HFF-Myc (cell line): ENCODE measurements around the gene TMEM61.

Experiments
- DNase-seq: peaks from one replicate; pipeline ENCODE4 v3.0.0-alpha.2; 2011; ENCODE audit warnings: low read depth; ENCODE audit errors: extremely low read depth
- H3K4me3 ChIP-seq: replicated peaks from 2 replicates; pipeline ENCODE4 v1.5.1; 2011; ENCODE audit warnings: low read depth, mild to moderate bottlenecking, control low read depth, low read length
- TF ChIP-seq, protein P1 (sequence below): IDR thresholded peaks from 2 replicates; pipeline ENCODE4 v1.5.1; 2012; ENCODE audit warnings: mild to moderate bottlenecking, low read depth, low read length, control low read depth; ENCODE audit errors: missing control alignments

Gene TMEM61

DNA sequence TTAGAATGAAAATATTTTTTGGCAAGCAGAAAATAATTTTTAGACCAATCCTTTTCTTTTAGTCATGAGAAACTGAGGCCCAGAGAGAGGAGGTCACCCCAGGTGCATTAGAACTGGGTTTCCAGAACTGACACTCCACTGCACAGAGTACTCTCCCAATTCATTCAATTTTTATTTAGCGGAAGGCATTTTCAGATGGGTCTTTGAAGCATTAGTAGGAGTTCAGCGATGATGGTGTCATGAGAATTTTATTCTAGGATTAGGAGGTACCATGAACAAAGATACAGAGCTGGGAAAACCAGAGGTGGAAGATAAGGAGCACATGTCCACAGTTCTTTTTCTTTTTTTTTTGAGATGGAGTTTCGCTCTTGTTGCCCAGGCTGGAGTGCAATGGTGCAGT is 61.2 kb downstream of the TMEM61 start:
- peak overlapping the region; percentile 55; the same call in 1 of the 2 replicates for H3K4me3 ChIP-seq
- no peak for DNase-seq
- TF ChIP-seq, protein P1, sequence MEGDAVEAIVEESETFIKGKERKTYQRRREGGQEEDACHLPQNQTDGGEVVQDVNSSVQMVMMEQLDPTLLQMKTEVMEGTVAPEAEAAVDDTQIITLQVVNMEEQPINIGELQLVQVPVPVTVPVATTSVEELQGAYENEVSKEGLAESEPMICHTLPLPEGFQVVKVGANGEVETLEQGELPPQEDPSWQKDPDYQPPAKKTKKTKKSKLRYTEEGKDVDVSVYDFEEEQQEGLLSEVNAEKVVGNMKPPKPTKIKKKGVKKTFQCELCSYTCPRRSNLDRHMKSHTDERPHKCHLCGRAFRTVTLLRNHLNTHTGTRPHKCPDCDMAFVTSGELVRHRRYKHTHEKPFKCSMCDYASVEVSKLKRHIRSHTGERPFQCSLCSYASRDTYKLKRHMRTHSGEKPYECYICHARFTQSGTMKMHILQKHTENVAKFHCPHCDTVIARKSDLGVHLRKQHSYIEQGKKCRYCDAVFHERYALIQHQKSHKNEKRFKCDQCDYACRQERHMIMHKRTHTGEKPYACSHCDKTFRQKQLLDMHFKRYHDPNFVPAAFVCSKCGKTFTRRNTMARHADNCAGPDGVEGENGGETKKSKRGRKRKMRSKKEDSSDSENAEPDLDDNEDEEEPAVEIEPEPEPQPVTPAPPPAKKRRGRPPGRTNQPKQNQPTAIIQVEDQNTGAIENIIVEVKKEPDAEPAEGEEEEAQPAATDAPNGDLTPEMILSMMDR, result no peak
